Left colon (tissue), 2 donors: ENCODE data around the gene MOSPD2. TPM values are rescaled to one million over a fixed set of nuclear protein-coding genes. Genes with fewer than 3 reads are reported as not detected.

Experiments
- ATAC-seq: fragments of 200-7000 bp; cut with Tn5 transposase; one replicate; pipeline ENCODE4 v1.9.1; 2020; ENCODE audit warnings: mild to moderate bottlenecking, moderate library complexity
- DNase-seq, 2 donors: peaks; one replicate each; pipeline ENCODE4 v3.0.0-alpha.2; 2020
- intact Hi-C, 2 donors: fragments of 100-400 bp; cut with DNase I in 1 of 2; cut with micrococcal nuclease in 1 of 2; formaldehyde crosslinking; loops; one replicate each; pipeline versions ENCODE4 v1.11.2 to v1.14.0; 2022; cut with DNase I, micrococcal nuclease
- long read RNA-seq: library from polyadenylated mRNA; unstranded; transcript quantifications from one replicate; pipeline ENCODE4 v2.0.0, GENCODE V29; 2021
- total RNA-seq, 2 donors: library from RNA; stranded (reverse); fragmentation: NEBNext Ultra II Directional; extraction: Animal tissue kit (Norgen Biotek cat#: 25700); gene quantifications; one replicate each; pipeline ENCODE4 v1.2.1, GENCODE V29; 2021
- donor health status: DM: no; HTN: no; CAD: no.
- donor health status: DM: yes; HTN: yes; CAD: no.

MOSPD2 gene
- 10 to 100 TPM in 1 of 2 donors, 1 to 10 TPM in 1; 7.6 to 10.9 TPM for total RNA-seq
- long read RNA-seq, full-length matches to known transcripts = 11 of 13 reads
- long read RNA-seq, partial matches to known transcripts = 1 of 13 reads
- long read RNA-seq, other reads (novel, unspliced or antisense) = 1 of 13 reads

DNA sequence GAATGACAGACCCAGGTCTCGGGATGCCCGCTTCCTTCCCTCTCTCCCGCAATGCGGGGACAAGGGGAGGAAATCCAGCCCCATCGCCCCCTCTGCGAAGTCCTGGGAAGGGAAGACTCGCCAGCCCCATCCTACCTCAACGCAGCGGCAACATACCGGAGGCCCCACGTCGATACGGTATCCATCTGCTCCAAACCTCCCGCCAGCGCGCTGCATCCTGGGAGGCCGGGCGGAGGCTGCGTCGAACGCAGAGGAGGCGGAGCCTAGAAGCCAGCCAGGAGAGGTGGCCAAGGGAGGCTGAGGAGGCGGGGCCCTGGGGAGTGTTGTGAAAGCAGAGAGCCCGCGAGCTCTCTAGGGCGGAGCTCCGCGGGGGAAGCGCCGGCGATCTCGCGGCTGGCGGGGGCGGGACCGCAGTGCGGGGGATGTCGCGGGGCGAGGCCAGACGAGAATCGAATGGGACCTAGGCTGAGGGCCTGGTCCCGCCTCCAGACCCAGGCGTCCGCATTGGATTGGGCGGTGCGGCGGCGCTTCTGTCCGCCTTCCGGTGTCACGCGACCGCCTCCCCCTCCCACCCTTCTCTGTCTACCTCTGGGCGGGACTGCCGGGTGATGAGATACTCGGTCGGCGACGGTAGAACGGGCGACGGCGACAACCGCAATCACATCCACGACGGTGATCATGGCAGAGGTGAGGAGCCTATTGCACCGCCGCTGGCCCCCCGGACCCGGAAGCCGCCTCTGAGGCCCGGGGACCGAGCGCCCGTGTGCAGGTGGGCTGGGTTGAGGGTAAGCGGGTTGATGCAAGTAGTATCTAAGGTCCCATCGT is at the start of gene MOSPD2, which contains the start of gene FANCB:
MOSPD2 (plus strand) TSS at position 571 of the 825 bp plus-strand sequence; CDS start at position 679, 108 bp downstream.
FANCB (minus strand) TSS at position 219 of the 825 bp plus-strand sequence. CDS start 7,559 bp downstream, outside the sequence.
- intact Hi-C loops = no loop called here
- peak; percentile 96 for ATAC-seq
- peak; percentile 94 for DNase-seq

DNA sequence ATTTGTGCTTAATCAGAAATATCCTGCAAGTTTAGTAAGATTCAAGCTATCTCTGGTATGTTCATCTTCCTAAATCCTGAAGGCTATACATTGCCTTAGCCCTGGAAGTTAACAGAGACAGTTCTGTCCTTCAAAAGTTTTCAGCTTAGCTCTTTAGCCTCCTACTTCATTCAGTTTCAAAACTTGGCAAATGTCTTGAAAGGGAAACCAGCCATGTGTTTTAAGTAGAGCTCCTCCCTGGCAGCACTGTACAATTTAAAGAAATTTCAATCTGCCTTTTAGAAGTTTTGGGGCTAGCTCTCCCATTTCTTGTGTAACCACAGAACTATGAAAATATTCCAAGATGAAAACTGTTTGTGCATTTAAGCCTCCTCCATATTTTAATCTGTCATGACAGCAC is 47.4 kb upstream of the MOSPD2 start:
- DNase-seq (no peak), ATAC-seq (no peak)
- intact Hi-C loops = no loop called here

DNA sequence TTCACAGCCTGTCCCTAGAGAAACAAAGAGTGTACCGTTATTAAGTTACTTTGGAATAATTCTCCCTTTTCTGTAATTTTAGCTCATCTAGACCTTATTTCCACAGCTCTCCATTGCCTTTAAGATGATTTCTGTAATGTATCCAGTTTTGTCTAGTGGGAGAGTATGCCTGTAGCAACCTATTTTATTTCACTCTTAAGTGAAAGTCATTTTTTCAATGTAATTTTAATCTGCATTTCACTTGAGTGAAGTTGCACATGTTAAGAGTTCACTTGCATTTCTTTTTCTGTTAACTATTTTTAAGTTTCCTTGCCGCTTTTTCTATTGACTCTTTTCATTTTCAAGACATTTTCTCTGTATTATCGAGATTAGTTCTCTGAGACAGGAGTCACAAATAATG is 46.9 kb upstream of the MOSPD2 start:
- ATAC-seq = no peak

DNA sequence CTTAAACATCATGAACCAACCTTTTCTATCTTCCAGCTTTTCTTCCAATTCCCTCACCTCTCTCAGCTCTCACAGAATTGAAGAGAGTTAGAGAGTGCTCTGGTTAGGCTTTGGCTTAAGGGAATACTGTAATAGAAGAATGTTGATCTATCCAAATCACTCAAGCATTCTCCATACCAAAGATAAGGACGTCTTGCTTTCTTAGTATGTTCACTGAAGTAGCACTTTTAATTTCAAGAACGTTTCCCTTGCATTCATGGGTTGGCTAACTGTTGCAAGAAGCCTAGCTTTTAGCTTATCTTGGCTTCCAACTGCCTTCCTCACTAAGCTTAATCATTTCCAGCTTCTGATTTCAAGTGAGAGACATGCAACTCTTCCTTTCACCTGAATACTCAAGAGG is 43.6 kb upstream of the MOSPD2 start:
- ATAC-seq (no peak), DNase-seq (no peak)
- intact Hi-C loops = no loop called here

More for the DNA sequence above, 46.9 kb upstream of the MOSPD2 start:
- intact Hi-C loops = no loop called here
- DNase-seq = no peak

DNA sequence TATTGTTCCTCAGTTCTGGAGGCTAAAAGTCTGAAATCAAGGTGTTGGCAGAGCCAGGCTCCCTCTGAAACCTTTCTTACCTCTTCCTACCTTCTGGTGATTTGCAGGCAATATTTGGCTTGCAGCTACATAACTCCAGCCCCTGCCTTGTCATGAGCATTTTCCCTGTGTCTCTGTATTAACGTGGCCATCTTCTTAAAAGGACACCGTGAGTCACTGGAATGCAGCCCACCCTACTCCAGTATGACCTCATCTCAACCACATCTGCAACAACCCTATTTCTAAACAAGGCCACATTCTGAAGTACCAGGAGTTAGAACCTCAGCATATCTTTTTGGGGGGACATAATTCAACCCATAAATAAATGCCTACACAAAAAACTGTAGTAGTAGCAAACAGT is 41.1 kb upstream of the MOSPD2 start:
- intact Hi-C loops = no loop called here
- ATAC-seq (no peak), DNase-seq (no peak)

DNA sequence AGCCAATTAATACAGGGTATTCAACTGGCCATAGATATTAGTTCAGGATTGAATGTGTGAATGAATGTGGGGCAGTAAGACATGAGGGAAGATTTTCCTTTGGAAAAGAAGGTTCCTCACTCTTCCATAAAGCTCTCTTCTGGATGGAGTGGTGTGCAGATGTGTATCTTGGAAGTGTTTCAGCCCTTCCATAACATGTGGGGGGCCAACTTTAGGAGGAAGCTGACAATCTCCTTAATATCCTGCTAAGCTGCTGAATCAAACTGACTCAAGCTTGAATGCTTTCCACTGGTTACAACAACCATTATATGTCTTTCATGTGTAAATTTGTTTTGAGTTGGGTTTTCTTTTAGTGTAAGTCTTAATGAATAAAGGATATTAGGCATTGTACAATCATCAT is 40.6 kb upstream of the MOSPD2 start:
- DNase-seq (no peak), ATAC-seq (no peak)
- intact Hi-C loops = no loop called here

DNA sequence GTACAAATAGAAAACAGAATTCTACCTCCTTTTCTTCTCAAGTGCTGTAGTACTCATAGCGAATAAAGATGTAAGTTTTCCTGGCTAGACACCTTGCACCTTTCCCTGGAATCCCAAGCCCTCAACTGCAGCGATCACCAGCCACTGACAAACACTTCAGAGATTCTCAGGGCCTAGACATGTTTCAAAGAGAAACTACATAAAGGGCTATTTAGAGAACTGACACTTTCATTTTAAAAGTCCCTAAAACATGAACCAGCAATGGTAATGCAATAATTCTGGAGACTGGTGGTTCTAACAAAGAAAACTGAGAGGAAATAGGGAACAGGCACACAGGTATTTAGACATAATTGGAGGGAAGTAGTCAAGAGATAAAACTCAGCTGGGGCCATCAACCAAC is 36.1 kb upstream of the MOSPD2 start:
- no peak for ATAC-seq
- no peak for DNase-seq
- intact Hi-C loops = no loop called here

DNA sequence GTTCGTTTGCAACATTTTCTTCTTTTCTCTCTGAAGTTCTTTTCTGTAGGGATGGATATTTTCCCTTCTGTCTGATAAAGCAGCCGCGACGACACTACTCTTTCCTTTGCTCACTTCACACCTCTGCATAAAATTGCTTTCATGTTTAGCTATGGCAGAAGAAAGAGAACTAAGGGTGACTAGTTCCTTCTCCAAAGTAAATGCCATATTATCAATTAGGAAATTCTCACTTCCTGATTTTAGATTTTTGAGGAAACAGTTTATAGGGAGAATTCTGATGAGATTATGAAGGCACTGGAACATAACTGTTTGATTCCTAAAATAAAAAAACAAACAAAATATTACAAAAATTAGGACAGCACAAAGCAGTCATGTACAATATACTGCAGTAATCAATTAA is 29.6 kb upstream of the MOSPD2 start:
- no peak for DNase-seq
- intact Hi-C loops = no loop called here
- ATAC-seq = no peak

DNA sequence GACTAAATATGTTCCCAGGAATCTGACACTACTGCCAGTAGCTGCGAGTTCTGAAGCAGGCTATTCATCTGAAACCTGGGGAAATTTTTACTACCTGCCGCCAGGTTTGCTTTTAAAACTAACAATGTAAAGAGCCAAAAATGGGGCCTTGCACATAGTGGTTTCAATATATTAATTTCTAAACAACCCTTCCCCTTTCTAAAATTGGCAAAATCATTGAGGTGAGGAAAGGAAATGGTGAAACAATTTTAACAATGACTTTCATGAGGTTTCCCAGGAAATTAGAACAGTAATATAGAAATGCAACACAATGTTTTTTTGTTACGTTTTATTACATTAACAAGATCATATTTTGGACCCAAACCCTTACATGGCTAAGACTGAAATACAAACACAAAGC is 21.7 kb upstream of the MOSPD2 start:
- ATAC-seq (no peak), DNase-seq (no peak)
- intact Hi-C loops = no loop called here

DNA sequence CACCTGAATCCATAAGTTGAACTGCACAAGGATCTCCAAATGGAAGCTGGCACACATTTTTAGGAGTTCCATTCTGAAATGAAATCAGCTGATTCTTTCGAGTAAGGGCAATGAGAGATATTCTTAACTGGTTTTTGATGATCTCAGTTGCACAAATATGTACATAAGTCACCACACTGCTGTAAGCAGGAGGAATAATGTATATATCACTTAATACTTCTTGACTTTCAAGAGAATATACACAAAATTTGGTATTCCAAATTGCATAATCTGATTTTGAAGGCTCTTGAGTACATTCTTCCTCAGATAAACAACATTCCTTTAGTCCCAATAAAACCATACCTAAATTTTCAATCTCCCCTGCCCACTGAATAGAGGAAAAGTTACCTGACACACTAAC is 8.6 kb upstream of the MOSPD2 start:
- intact Hi-C loops = no loop called here

DNA sequence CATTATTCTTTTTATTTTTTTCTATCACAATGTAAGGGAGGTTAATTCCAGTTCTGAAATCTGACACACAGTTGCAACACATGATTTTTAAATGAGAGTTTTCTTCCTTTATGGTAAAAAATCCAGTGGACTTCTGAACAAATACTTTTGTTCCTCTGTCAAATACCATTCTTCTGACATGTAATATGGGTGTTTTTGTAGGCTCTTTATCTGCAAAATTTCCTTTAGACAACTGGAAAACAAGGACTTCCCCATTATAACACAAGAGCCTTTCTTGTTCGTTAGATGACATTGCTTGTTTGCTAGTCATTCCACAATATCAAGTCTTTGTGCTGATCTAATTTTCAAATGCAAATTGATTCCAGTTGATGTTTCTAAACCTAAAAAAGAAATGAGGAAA is 8.0 kb upstream of the MOSPD2 start:
- intact Hi-C loops = no loop called here
- ATAC-seq = no peak
- DNase-seq = no peak

More for the DNA sequence above, 8.6 kb upstream of the MOSPD2 start:
- DNase-seq (no peak), ATAC-seq (no peak)

DNA sequence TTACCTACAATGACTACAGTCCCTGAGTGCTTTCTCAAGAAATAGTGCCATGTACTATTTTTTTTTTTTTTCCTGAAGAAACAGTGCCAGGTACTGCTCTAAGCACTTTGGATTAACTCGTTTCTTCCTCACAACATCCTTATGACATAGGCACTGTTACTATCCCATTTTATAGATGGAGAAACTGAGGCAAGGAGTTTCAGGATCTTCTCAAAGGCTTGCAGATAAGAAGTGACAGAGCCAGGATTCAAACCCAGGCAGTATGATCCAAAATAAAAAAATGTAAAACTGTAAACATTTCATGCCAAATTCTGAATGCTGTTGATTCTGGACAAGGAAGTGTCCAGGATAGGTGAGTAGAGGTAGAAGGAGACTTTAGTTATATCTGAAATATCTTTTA is 1.5 kb upstream of the MOSPD2 start:
- ATAC-seq (no peak), DNase-seq (no peak)
- intact Hi-C loops = no loop called here

DNA sequence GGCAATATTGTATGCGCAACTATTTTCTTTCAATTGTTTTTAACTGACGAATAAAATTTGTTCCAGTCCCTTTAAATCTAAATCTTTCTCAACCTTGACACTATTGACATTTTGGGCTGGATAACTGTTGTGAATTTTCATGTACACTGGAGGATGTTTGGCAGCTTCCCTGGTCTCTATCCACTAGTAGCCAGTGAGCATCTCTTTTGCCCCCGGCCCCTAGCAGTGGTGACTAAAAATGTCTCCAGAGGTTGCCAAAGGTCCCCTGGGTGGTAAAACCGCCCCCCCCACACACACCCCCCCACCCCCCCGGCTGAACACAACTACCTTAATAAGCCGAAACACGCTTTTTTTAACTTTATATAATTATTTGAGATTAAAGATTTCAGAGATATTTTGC is 866 bp upstream of the MOSPD2 start:
- intact Hi-C loops = no loop called here
- ATAC-seq (no peak), DNase-seq (no peak)

DNA sequence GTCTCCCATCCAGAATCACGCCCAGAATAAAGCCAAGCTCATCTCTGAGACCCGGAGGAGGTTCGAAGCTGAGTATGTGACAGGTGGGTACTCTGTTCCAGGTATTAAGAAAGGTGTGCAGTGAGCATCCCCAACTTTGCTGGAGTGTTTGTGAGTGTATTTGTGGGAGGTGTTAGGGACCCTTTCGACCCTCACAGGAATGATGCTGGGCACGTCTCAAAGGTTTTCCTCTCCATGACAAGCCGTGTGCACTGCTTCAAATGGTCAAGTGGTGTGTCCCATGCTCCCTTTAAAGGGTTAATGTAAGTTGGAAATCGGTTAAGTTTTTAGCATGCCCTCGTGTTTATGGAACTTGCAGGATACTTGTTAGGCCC is 442 bp downstream of the MOSPD2 start:
- DNase-seq (no peak), ATAC-seq (no peak)
- intact Hi-C loops = no loop called here

DNA sequence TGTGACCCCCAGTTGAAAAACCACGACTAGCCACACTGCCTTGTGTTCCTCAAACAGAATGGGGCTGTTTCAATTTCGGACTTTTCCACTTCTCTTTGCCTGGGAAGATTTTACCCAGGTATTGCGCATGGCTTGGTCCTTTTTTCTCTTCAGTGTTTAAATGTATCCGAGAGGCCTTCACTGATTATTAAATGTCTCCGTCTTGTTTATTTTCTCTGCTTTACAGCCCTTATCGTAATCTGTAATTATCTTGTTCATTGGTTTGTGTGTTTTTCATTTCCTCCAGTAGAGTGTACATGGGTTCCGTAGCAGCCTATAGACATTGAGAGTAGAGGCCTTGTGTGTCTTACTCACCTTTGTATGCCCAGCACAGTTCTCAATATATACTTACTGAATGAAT is 2.4 kb downstream of the MOSPD2 start:
- intact Hi-C loops = no loop called here

DNA sequence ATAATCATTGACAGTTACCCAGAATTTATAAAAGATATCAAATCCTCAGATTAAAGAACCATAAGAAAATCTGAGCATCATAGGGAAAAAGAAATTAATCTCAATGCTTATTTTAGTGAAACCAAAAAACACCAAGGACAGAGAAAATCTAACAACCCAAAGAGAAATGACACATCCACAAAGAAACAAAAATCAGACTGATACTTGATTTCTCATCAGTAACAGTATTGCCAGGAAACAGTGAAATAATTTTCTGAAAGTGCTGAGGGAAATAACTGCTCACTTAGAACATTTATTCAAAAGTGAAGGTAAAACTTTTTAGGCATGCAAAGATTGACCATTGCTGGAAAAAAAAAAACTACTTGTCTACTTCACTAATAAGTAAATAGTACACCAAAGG is 10.6 kb downstream of the MOSPD2 start:
- intact Hi-C loops = no loop called here
- no peak for DNase-seq
- no peak for ATAC-seq

More for the DNA sequence above, 2.4 kb downstream of the MOSPD2 start:
- ATAC-seq (no peak), DNase-seq (no peak)

DNA sequence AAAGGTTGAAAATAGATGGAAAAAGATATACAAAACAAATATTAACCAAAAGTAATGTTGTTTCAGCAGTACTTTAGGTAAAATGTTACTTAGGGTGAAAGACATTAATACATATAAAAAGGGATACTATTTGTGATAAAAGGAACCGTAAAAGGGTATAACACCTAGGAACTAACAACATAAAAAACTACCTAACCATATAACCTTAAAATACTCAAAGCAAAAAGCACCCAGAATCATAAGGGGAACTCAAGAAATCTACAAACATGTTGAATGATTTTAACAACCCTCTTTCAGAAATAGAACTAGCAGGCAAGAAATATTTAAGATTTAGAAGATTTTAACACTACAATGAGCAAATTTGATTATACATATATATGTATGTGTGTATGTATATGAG is 11.5 kb downstream of the MOSPD2 start:
- ATAC-seq = no peak
- intact Hi-C loops = no loop called here
- no peak for DNase-seq

DNA sequence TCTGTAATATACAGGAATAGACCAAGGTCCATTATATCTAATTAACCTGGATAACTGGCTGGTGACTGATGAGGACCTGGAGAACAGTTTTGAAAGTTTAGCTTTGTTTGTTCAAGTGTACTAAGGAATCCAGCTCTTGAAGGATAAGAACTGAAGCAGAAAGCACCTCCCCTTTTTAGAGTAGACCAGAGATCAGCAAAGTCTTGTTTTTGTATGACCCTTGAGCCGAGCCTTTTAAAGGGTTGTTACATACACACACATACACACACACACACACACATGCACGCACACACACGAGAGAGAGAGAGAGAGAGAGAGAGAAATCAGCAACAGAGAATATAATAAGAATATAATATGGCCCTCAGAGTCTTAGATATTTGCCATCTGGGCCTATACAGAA is 13.0 kb downstream of the MOSPD2 start:
- ATAC-seq (no peak), DNase-seq (no peak)
- intact Hi-C loops = no loop called here

DNA sequence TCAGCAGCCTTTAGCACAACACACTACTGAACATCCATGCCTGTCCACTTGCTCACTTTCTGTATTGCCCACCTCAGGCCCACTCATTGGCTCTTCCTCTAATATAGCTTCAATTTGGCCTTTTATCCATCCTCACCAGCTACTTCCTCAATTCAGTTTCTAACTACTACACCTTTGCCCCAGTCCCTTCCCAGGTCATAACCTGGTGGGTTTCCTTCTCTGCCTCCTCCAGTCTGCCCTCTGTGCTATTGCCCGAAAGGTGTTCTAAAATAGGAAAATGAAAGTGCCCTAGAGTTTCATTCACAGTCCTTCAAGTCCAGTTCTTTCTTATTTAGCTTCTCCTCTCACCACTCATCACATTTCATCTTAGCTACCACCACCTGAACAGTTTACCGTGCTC is 23.1 kb downstream of the MOSPD2 start:
- DNase-seq (no peak), ATAC-seq (no peak)
- intact Hi-C loops = no loop called here

DNA sequence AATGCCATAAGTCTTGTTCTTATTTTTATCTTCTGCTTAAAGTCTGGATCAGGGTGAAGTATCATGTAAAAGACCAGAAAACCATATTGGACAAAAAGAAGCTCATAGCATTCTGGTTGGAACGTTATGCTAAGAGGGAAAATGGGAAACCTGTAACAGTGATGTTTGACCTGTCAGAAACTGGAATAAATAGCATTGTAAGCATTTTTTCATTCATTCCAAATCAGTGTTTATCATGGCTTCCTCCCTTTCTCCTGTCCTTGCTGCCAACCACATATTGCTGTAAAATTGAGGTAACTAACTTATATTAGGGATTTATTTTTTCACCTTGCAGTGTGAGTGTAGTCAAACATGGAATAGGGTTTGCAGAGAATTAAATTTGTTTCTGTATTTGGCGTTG is 23.8 kb downstream of the MOSPD2 start:
- DNase-seq (no peak), ATAC-seq (no peak)
- intact Hi-C loops = no loop called here

DNA sequence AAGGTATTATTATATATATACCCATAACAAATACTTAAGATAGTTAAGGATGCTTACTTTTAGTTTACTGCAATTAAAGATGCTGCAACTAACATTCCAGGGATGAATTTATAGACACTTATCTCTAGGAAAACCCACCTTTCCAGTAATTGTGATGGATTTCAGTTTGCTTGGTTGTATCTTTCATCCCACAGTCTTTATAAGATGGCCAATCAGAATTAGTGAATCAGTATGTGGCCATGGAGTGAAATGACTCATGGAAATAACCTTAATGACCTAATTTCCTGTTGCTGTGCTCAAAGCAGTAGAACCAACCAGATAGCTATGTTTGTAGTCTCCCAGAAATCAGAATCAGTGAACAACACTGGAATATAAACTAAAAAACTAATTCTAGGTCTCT is 26.4 kb downstream of the MOSPD2 start:
- intact Hi-C loops = no loop called here
- no peak for ATAC-seq
- no peak for DNase-seq
